ENCODE measurements around the gene UTS2B.

Gene UTS2B

DNA sequence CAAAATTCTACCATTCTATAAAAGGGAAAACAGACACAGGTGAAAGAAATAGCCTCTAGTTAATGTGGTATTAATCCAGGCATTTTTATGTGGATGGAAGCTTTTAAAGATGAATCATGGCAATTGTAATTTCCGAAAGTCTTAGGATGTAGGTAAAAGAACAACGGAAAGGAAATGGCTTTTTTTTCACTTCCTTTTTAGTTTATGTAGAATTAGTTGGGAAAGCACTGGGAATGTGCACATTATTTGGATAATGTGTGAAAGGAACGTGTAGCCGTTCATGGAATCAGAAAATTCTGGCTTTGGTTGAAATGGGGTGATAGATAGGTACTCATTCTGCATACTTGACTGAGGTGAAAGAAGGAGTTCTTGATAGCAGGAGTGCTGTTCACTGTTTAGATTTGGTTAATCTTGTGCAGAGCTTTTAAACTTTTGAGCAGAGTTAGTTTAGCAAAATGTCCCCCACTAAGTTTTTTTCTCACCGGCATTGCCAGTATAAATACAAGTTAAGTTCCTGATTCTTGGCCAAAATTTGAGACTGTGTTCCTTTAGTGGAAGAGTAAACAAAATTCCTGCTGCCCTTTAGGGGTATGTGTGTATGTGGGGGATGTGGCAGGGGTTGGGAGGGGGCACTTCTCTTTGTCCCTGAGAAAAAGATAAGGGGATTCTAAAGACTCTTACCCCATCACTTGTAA is 20.2 kb upstream of the UTS2B start:
- DNase-seq: no peak

GRCh38 chr3:191348098-191348497 is 17.8 kb upstream of the UTS2B start:
- DNase-seq: no peak

DNA sequence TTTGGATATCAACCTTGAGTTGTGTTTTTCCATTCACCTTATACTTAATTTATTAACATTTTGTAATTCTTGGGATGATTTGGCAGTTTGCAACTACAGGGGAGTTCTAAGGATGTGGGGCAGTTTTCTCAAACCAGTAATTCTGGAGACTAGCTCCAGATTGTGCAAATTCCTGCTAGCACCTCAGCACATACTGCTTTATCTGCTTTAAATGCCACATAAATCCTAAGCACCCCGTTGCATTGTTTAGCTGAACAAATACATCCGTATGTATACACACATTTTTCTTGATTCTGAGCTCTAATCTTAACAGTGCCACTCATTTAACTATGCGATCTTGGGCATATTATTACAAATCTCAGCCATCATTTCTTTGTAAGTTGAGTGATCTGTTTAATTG is 16.9 kb upstream of the UTS2B start:
- DNase-seq: no peak

DNA sequence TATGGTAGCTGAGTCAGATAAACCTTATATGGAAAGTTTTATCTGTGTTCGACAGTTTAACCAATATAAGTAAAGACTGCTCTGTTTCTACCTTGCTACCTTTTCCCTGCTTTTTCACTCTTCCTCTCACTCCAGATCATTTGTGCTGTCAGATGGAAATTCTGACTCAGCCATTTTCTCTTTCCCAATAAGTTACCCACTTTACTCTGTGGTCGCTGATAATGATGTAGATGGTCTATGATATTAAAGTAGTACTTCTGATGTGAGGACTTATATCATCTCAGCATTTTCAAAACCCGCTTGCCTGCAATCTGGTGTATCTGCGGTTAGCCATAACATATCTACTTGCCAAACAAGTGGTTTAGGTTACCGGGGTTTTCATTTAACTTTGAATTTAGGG is 15.0 kb upstream of the UTS2B start:
- no peak for DNase-seq

GRCh38 chr3:191343913-191344312 is 13.6 kb upstream of the UTS2B start:
- DNase-seq: no peak

DNA sequence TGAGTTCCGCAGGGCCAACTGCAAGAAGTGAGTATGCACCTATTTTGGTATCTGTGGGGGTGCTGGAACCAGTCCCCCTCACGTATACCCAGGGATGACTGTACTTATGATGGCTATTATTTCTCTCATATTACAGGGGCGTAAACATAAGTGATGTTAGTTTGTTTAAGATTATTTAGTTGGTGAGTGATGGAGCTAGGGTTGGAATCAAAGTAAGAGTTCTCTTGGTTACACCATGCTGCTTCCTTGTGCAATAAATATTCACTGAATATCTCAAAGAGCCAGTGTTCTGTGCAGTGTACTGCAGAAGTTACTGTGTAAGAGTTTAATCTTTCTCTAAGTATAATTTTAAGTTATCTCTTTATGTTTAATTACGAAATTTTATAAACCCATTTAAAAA is 12.8 kb upstream of the UTS2B start:
- no peak for DNase-seq

GRCh38 chr3:191342411-191342810 is 12.1 kb upstream of the UTS2B start:
- no peak for DNase-seq

DNA sequence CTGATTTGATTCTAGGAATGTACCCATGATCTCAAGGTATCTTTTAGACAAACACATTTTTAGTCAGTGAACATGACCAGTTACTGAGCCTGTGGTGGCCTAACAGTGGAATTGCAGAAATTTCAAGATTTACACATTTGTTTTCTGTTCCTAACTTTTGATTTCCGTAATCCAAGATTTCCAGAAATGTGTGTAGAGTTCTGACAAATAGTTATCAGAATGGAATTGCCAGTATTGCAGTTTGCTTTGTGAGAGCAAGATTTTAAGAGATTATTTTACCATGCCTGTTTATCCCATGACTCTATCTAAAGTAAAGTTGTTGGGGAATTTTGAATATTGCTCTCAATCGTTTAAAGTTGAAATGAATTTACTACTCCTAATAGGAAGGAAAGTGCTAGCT is 11.7 kb upstream of the UTS2B start:
- DNase-seq: no peak

DNA sequence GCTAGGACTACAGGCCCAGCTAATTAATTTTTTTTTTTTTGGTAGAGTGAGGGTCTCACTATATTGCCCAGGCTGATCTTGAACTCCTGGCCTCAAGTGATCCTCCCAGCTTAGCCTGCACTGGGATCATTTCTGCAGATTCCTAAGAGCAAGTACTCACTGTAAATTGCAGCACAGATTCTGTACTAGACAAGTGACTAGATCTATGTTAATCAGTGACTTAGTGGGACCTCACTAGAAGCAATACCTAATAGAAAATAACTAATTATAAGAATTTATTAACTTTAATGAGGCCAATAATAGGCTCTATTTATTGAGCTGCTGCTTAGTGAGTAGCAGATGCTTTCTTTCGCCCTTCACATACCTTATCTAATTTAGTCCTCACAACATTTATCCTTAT is 10.6 kb upstream of the UTS2B start:
- no peak for DNase-seq

DNA sequence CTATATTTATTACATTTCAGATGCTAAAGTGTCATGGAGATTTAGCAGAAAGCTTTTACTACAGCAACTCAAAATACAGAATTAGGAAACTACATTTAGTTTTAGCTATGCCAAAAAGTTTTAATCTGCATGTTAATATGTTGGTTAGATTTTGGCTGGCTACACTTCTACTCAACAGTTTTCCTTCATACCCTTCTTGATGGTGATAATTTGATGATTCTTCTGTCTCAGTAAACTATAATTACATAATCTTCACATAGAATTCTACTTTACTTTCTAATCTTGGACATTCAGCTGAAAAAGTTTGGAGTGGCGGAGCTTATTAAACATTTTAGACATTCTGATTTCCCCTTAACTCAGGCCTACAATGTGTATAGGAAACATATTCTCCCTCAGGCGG is 10.0 kb upstream of the UTS2B start:
- DNase-seq: no peak

GRCh38 chr3:191339316-191339917 is 9.1 kb upstream of the UTS2B start:
- DNase-seq: no peak

DNA sequence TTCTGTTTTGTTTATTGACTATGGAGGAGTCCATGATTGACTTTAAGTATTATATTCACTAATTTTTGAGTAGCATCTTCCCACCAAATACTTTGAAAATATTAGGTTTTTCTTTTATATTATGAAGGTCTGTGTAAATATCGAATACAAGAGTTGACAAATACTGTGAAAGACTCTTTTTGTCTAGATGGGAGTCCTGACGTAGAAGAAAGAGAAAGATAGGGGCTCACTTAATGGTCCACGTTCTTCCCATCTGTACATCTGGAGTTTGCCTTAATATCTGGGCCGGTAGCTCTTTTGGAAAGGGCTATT is 7.8 kb upstream of the UTS2B start:
- DNase-seq: no peak

GRCh38 chr3:191336833-191337232 is 6.5 kb upstream of the UTS2B start:
- no peak for DNase-seq

DNA sequence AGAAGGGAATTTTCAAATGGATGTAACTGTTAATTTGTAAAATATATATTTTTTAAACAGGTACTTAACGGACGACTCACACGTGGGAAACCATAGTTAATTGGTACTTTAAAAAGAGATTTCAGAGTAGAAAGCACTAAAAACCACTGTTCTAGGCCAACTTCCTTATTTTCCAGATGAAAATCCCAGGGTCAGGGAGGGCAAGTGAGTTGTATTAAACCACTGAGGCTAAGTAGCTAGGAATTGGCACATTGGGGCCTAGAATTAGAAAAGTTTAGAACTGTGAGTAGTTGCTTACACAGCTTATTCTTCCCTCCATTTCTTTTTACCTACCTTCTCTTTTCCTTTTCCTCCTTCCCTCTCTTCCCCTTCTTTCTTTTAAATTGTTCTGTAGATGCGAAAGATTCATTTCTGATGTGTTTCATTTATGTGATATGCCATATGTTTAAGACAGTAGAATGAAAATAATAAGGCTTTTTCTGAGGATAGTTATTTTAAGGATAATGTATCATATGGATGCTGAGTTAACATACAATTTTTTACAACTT is 4.1 kb upstream of the UTS2B start:
- no peak for DNase-seq

- no peak for DNase-seq
Observed at GRCh38 chr3:191333298-191333880, 3.1 kb upstream of the UTS2B start.

DNA sequence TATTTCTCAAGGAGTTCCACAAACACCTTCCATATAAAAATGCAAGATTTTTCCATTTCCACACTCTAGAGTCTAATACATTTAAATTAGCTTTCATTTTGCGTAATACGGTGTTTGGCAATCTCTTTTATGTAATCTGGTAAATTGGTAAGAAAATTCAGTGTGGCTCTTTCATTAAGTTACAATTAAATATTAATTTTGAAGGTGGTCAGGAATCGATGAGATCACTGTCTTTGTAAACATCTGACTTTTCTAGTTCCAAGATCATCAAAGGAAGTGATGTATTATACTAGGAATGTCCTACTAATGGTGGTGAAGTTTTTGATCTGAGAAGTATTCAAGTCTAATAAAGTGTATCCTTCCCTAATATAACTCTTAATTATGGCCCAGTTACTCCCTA is 1.1 kb upstream of the UTS2B start:
- DNase-seq: no peak

DNA sequence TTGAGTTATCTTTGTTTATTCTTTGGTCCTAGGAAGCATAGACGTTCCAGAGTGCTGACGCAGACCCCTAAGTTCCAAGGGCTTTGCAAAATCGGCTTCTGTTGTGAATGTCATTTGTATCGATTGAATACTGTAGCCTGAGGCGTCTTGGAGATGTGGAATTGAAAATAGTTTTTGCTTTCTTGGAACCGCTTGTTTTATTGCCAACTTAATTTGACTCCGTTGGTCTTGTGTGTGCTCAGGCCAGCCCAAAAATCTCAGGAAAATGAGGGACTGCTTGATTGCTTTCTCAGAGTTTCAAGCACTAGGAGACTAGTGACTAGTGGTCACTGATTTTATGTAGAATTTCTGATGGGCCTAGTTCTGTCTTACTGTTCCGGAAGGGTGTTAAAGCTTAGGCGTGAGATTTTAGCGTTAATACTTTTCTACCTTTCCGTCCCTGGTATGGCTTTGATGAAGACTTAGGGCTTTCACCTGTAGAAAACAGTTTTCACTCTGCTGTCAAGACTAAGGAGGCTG is 263 bp upstream of the UTS2B start:
- DNase-seq: no peak

GRCh38 chr3:191328962-191329653 is 1.2 kb downstream of the UTS2B start, which contains the start of gene CCDC50:
CCDC50 (plus strand) TSS chr3:191329394; CDS start chr3:191329675, 281 bp downstream.
- peak; percentile 49 for DNase-seq

DNA sequence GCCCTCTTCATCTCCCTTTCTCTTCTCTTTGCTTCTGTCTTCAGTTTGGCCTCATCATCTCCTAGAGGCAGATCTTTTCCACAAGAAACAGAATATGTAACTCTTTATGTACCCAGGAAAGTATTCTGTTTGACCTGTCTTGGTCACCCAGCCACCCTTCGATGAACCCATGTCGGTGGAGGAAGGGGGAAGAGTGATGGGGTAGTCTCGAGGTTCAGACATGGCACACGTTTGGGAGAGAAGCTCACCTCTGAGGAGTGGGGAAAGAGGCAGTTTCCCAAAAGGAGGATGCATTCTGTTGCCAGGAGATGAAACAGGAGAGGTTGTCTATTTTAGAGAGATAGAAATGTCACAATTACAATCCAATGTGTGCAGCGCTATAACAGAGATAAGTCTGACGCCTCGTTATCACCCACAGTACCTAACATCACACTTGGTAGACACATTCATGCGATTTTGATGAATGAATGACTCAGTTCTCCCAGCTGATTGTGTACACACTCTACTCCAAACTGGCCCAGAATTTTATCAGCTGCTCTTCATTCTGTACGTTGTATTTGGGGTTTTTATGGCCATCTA is 1.9 kb downstream of the UTS2B start:
- no peak for DNase-seq

DNA sequence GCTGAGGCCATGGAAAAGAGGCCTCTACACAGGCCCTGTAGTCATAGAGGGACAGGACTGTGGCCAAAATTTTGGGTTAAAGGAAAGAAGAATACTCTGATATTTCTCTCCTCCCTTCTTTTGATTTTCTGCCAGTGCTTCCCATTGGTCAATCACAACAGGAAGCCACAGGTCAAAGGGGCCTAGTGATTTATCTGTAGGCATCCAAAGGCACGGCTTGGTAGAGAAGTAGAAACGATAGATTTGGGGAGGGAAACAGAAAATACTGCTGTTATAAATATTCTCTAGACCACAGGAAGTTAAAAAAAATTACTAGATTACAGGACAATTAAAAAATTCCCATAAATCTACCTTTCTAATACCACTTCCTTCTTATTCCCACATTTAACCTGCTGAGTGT is 2.8 kb downstream of the UTS2B start:
- DNase-seq: no peak

DNA sequence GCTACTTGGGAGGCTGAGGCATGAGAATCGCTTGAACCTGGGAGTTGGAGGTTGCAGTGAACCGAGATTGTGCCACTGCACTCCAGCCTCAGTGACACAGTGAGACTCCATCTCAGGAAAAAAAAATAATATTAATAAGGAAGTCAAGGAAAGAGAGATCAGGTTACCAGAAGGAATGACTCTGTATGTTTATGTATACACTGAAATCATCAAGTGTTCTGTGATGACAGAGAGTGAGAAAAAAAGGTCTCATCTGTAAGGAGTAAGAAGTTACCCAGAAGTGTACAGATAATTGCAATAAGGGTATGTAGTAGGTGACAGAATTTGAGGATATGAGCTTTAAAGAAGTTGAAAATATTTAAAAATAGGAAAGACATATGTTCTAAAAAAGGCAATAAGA is 5.4 kb downstream of the UTS2B start:
- no peak for DNase-seq

GRCh38 chr3:191321019-191321767 is 9.1 kb downstream of the UTS2B start:
- DNase-seq: no peak

- no peak for DNase-seq
Observed at GRCh38 chr3:191320316-191320715, 10.0 kb downstream of the UTS2B start.

Data from activated CD4-positive, alpha-beta T cell treated with anti-CD3 and anti-CD28 coated beads for 48 hours (primary cell).